HG03103 (cell line): ENCODE measurements around the gene TSPYL1.
"Not testable (repeated sequence)": the region's sequence is repeated elsewhere in the genome, so short reads cannot be mapped to it uniquely, and the experiment has no call there.

Experiments
- ATAC-seq: cut with Tn5 transposase; IDR thresholded peaks from one replicate; pipeline ENCODE4 v1.9.1; 2021; ENCODE audit warnings: low read depth; ENCODE audit not compliant: unreplicated experiment

Gene TSPYL1

DNA sequence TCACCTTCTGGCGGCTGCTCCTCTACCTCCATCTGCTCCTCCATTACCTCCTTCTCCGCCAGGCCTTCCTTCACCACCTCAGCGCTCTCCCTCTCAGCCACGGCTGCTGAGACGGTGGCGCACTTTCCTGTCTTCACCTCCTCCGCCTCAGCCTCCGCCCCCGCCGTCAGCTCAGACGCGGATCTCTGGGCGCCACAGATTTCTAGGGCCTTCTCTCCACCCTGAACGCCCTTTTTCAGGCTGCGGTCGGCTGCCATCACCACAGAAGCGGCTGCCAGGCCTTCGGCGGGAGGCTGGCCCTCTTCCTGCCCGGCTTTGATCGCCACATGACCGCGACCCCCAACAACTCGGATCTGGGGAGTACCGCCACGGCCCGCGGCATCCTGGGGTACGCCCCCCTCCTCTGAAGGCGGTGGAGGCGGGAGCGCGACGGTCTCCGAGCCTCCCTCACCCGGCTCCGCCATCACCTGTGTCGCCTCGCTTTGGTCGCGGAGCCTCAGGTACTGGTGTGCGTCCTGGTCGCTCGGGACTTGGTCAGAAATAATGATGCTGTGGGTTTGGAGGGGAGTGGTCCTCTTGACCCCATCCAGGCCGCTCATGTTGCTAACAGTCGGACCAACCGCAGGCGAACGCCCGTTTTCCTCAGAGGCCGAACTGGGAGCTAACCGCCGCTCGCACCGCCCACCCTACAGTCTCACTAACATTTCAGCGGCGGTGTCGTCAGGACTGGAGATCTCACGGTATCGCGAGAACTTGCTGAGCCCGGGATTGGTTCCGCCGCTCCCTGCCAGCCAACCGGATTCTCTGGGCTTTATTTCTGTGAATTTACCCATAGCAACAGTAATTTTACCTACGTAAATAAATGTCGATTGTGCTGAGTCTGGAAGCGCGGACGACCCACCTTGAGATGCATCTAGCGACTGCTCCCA is at the start of gene TSPYL1:
Gene TSPYL1, minus strand, starts transcription at position 699 of the 929 bp plus-strand sequence. Its CDS starts 100 bp downstream, at position 599.
- ATAC-seq, result peak; percentile 92

DNA sequence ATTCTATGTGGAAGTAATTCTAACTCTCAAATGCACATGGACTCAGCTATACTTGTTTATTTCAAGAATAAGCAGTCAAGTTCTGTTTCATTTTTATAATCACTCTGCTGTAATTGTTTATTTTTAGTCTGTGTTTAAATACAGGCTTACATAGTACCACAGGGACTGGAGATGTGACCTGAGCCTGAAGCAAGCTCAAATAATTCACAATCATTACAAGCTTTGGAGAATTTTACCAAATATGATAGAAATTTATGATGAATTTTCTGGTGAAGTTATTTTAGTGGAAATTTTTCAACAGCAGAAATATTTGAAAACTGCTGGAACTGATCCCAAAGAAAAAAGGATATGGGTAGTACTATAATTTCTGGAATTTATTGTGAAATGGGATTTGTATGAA is 49.4 kb upstream of the TSPYL1 start:
- ATAC-seq, result no peak

DNA sequence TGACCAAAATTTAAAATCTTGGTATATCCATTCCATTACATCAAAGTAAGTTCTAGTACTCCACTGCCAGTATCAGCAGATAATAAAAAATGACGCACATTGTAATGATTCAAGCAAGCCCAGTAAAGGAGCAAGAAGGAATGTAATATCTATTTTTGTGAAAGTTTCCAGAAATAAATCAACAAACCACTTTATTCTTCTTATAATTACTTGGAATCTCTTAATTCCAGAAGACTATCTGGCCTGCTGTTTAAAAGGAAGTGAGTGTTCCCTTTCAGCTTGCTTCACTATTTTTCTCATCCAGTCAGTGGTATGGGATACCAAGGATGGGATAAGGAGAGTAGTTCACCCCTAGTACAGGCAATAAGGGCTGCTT is 48.8 kb upstream of the TSPYL1 start:
- ATAC-seq, result no peak

DNA sequence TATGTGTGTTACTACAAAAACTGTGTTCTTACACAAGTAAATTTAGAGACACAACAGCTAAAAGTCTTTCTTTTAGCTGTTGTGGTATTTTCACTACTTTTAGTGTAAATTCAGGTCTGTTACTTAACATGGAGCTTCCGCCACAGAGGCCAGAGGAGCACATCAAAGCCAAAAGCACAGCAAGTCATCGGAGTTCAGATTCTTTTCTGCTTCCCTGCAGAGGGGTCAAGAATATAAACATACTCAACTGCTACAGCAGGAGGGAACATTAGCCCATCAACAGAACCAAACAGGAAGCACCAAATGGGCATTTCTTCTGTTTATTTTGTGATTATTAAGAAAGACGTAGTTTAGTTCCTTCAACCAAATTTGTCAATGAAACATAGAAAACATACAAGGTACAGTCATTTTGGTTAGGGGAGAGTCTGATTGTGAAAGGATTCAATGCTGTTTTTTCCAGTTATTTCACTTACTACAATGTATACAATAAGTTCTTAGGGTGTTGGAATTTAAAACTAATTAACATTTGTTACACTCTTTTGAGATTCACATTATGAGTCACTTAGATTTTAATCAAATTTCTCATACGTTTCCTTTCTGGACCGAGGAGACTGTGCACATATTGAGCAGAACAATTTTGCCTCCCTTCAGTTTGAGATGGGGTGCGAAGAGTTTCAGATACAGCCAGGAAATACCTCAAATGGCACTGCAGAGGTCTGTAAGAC is 48.2 kb upstream of the TSPYL1 start:
- ATAC-seq, result no peak

DNA sequence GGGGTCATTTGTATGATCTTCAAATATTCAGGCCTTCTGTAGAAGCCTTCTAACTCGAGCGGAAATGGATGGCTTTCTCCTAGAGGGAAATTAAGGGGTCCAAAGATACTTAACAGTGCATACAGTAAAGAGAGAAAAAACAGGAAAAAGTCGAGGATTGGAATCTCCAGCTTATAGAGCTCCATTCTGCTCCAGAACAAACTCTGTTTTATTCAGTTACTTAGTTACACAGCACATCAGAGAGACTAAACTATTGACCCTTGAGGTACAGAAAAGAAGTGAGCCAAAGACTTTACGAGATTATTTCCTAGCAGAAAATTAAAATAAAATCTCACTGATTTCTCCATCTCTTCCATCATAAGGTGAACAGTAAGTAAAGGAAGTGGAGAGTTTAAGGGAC is 47.3 kb upstream of the TSPYL1 start:
- ATAC-seq, result no peak

DNA sequence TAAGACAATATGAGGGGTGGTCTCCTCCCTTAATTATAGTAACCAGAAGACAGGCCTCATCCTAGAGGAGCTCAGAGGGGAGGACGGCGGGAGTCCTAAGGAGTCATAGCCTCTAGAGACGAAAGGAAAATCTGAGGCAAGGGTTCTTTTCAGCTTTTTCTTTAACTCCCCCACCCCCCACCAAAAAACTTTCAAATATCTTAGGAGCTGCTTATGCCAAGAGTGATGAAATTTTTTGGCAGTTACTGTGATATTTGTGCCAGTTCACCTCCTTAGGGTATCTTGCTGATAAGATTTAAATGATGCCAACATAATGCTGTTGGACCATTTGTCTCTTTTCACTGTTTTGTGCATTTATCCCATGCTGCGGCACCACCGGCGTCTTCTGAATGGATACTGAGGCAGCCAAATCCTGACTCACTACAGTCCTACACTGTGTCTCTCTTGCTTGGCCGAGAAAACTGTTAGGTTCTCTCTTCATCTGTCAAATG is 46.5 kb upstream of the TSPYL1 start:
- ATAC-seq, result no peak

DNA sequence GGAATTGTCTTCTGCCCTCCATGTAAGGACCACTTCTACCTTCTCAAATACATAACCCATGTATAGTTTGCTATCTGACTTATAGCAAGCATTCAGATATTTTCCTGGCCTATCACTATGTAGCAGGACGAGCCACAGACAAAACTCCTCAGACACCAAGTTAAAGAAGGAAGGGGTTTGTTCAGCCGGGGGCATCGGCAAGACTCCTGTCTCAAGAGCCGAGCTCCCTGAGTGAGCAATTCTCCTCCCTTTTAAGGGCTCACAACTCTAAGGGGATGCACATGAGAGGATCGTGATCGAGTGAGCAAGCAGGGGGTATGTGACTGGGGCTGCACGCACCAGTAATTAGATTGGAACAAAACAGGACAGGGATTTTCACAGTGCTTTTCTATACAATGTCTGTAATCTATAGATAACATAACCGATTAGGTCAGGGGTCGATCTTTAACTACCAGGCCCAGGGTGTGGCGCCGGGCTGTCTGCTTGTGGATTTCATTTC is 46.0 kb upstream of the TSPYL1 start:
- not testable (repeated sequence) for ATAC-seq

DNA sequence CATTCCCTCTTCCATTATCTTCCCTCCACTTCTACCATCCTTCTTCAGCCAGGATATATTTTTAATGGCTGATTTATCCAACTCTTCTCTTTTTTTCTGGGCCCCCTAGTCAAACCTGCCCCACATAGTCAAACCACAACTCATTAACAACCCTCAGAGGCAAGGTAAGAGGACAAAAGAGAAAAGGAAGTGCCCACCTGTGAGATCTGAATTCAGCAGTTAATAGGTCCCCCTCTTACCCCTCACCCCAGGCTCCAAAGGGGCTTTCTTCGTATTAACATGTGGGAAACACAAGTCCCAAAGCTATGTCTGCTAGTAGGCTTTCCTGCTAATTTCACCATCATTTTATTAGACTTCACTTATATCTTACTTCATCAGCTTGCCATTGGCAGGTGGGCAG is 44.1 kb upstream of the TSPYL1 start:
- ATAC-seq, result no peak

DNA sequence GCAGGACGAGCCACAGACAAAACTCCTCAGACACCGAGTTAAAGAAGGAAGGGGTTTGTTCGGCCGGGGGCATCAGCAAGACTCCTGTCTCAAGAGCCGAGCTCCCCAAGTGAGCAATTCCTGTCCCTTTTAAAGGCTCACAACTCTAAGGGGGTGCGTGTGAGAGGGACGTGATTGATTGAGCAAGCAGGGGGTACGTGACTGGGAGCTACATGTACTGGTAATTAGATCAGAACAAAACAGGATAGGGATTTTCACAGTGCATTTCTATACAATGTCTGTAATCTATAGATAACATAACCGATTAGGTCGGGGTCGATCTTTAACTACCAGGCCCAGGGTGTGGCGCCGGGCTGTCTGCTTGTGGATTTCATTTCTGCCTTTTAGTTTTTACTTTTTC is 42.2 kb upstream of the TSPYL1 start:
- not testable (repeated sequence) for ATAC-seq

DNA sequence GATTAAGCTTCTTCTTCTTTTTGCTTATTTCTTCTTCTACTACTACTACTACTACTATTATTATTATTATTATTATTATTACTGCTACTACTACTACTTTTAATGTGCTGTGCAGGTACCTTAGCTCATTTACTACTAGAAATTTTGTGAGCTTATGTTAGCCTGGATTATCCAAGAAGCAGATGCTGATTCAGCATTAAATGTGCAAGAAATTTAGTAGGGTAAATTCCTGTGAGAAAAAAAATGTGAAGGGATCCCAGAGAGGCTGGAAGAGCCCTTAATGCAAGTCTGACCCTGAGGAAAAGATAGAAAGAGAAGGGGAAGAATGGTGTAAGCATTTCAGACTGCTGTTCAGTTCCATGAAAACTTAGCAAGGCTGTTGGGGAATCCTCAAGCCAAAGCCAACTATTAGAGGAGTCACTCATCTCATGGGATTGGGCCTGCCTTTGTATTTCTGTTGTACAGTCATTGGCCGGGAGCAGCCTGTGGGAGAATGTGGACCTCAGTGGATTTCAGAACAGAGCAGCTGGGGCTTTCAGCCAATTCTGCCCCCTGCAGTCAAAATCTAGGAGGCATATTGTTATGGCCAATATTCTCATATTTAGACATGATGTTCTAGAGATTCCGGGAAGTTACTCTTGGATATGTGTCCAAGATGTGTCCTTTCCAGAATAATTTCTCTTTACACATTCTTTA is 37.2 kb upstream of the TSPYL1 start:
- ATAC-seq, result no peak

DNA sequence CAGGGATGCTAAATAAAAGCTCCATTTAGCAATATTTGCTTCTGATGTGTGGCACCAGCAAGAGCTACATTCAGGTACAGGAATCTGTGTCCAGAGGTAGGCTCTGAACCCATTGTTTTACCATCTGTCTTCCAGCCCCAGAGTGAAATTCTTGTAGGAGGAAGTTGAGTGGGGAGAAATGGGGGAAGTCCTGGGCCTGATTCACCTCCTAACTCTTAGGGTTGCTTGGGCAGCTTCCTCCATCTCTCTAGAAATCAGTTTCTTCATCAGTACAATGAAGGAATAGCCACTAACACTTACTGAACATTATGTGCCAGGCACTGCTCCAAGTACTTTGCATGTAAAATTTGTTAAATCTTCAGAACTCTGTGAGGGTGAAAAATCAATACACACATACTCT is 35.1 kb upstream of the TSPYL1 start:
- ATAC-seq, result no peak

DNA sequence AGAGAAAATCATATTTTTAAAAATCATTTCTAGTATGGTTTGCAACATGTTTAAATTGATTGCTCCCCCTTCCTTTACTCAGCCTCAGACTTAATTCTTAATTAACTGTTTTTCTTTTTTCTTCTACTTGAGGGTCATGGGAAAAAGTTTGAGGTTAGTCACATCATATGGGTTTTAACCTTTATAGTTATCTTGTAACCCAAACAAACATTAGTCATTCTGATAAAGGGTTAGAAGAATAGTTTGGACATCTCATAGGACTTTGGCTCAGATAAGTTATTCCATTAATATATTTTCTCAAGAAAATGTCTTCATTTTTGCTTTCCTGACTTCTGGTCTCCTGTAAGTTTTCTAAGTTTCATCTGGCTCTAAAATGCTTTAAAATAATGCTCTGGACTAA is 34.5 kb upstream of the TSPYL1 start:
- no peak for ATAC-seq

DNA sequence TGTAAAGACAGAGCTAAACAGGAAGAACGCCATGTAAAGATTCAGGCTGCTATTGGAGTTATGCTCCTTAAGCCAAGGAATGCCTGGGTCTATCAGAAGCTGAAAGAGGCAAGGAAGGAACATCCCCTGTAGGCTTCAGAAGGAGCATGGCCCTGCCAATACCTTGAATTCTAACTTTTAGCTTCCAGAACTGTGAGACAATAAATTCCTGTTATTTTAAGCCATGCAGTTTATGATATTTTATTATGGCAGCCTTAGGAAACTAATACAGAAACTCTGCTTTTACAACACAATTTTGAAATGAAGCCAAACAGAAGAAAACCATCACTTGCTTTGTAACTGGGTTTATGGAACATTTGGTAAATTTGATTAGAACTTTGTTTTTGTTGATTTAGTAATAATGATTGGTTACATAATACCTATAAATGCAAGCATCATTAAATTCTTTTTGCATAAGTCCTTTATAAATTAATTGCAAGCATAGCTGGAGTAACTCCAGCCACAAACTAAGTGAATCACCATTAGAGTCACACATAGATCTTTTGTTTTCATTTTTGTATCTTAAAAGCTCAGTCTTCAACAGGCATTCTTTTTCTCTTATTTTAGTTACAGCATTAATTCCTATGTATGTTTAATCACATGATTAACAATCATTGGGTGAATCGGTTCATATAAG is 33.5 kb upstream of the TSPYL1 start:
- ATAC-seq, result no peak

DNA sequence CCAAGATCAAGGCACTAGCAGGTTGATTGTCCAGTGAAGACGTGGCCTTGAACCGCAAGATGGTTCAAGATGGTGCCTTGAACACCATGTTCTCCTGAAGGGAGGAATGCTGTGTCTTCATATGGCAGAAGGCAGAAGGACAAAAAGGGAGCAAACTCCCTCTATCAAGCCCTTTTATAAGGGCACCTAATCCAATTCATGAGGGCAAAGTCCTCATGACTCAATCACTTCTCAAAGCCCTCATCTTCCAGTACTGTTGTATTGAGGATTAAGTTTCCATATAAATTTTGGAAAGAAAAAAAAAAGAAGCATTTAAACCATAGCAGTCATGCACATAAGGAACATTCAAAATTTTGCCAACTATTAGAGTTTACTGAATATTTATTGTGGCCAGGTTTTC is 29.9 kb upstream of the TSPYL1 start:
- no peak for ATAC-seq

DNA sequence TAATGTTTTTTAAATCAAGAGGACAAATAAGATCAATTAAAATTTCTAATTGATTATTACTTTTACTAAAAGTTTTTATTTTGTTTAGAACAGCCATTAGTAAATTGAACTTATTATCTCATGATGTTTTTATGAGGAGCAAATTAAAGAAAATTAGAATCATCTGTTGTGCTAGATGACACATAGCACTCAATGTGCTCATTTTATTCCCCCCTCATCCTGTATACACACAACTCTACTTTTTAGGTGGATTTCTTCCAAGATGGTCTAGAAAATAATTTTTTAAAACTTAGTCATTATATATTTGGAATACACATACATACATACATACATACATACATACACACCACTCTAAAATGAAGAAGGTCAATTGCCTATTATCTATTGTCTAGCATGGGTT is 29.3 kb upstream of the TSPYL1 start:
- ATAC-seq, result no peak

DNA sequence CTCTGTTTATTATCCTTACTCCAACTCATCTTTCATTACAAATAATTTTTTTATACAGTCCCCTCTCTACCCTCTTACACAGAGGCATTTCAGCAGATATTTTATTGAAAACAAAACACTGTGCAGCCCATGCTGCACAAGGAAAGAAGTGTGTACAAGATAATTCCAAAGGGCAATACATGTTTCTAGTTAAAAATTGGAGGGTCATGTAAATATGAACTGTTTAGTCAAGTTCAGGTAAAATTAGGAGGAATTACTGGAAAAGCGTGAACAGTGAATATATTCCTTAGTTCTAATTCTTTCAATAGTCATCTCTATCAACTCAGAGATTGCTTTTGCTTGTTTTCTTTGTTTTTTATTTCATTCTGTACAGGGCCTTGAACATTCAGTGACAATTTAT is 27.9 kb upstream of the TSPYL1 start:
- no peak for ATAC-seq

DNA sequence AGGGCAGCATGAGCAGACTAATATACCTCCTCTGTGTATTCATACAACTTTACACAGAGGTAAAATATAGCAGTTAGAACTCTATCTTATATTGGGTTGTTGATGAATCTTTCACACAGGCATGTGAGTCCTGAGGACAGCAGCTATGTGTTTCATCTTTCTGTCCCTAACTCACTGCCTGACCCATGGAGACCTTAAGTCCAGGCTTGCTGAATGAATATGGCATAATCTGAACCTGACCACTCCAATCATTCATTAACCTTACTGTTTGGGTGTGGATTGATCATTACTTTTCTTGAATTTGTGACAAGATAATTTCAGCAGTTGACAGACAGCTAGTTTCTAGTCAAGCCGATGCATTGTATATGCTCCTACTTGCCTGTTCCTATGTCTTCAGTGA is 27.3 kb upstream of the TSPYL1 start:
- ATAC-seq, result no peak

DNA sequence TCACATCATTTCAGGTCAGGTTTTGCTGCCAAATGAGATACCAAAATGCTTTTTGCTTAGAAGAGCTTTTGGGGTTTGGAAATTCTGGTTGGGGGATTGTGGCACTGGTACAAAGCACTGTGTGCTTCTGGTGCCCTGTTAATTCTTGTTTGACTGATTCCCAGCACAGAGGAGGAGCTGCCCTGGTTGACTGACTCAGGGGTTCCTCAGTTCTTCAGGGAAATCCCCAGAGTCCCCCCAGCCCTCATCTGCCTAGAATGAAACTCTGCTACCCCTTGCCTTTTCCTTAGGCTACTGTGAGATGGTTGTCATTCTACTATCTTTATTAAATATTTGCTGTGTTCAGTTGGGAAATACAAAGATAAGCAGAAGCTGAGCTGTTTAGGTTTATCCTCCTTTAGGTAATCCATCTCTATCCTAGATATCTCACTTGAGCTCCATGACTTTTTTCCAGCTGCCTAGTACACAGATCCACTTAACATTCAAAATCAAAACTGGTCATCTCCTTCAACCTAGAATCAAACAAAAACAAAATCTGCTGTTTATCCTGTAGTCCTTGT is 24.9 kb upstream of the TSPYL1 start:
- no peak for ATAC-seq

DNA sequence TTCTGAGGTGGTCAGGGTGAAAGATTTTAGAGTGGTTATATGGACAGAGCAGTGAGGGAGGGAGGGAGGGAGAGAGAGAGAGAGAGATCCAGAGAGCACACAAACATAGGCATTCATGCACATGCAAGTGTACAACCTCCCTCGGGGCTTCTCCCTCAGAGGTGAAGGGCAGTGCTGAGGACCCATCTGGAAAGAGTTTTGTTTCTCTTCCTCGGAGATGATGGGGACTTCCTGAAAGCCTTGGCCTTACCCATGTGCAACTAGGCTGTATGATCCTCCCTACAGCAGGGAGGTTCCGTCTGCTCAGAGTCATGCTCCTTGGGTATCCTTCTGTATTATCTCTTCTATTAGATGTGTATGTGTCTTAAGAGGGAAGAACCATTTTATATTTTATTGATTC is 21.4 kb upstream of the TSPYL1 start:
- no peak for ATAC-seq

DNA sequence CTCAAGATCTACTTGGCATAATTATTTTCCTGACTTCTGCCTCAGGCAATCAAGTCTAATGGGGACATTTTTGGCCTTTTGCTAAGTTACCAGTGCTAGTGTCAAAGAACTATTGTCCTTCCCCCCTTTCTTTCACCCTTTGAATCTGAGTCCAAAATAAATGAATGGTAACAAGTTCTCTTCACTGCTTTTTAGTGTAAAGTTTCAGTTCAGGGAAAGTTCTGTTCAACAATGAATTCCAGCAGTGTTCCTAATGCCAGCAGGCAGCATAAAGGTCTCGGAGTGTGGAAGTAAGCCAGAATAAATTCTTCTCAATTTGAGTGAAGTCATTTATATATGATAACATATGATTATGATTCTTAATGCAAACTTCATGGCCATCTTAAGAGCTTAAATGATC is 20.8 kb upstream of the TSPYL1 start:
- ATAC-seq, result no peak
